HepG2 (cell line): ENCODE data around the gene ZNF512B. TPM values are rescaled to one million over a fixed set of nuclear protein-coding genes. Genes with fewer than 3 reads are reported as not detected.

Experiments used
- ATAC-seq: fragments of 200-7000 bp; cut with Tn5 transposase; 3 replicates; pipeline ENCODE4 v1.9.1; 2020; ENCODE audit warnings: mild to moderate bottlenecking, moderate library complexity
- BruUV-seq: library from RNA; stranded (reverse); fragments of 400-500 nt; replicated peaks from 2 replicates; lab custom pipeline; 2021; lab: Mats Ljungman, UMichigan
- CTCF ChIA-PET: fragments of 300-600 bp; formaldehyde crosslinking; extraction: SDS; loops from one replicate; lab custom pipeline; 2021; ENCODE audit warnings: low total read pairs, inconsistent platforms, low intra/inter-chr PET ratio; lab: Yijun Ruan, JAX
- POLR2A ChIA-PET: fragments of 350-600 bp; sonication (Branson Sonifier 250); formaldehyde crosslinking; loops from one replicate; lab custom pipeline; 2020; ENCODE audit warnings: antibody characterized with exemption, inconsistent platforms; lab: Yijun Ruan, JAX
- DNase-seq: peaks from one replicate; pipeline ENCODE4 v3.0.0-alpha.2; 2015; ENCODE audit warnings: low spot score
- FAIRE-seq: peaks from 3 replicates; lab custom pipeline; 2011; peaks lifted over from hg19 to GRCh38; lab: Jason Lieb, UNC
- H2AFZ ChIP-seq: one replicate; pipeline ENCODE4 v1.6.1; 2011; ENCODE audit warnings: low read length, inconsistent platforms
- H3K27ac ChIP-seq: fragments of 300-600 bp; 3 replicates; pipeline ENCODE4 v1.8.0; 2011; ENCODE audit warnings: mixed run types, mild to moderate bottlenecking, mixed read lengths, low read length, inconsistent platforms; ENCODE audit not compliant: insufficient read depth; ENCODE audit errors: extremely low read length
- H3K27me3 ChIP-seq, 2 experiments: fragments of 200-600 bp in 1 of 2; 2 replicates in 1 of 2; 3 replicates in 1 of 2; pipeline versions ENCODE4 v1.6.0 to v1.8.0; 2011; ENCODE audit warnings: low read length in 2 of 2, mild to moderate bottlenecking in 2 of 2, moderate library complexity in 2 of 2, inconsistent platforms in 1 of 2; ENCODE audit not compliant: insufficient read depth in 2 of 2, control insufficient read depth in 1 of 2
- H3K36me3 ChIP-seq, 2 experiments: fragments of 200-600 bp in 1 of 2; replicated peaks in 1 of 2; 2 replicates in 1 of 2; 3 replicates in 1 of 2; pipeline versions ENCODE4 v1.5.1 to v1.8.0; 2011; ENCODE audit warnings: low read length in 2 of 2, inconsistent platforms in 1 of 2; ENCODE audit not compliant: insufficient read depth in 2 of 2, control insufficient read depth in 1 of 2
- H3K4me1 ChIP-seq: 2 replicates; pipeline ENCODE4 v1.5.1; 2012; ENCODE audit warnings: low read length, inconsistent platforms; ENCODE audit not compliant: insufficient read depth
- H3K4me2 ChIP-seq: 2 replicates; pipeline ENCODE4 v1.6.0; 2011; ENCODE audit warnings: low read depth, low read length, inconsistent platforms
- H3K4me3 ChIP-seq, 3 experiments: fragments of 200-600 bp in 1 of 3; sonication (generic), shearing (Covaris generic) in 1 of 3; replicated peaks in 1 of 3; 2 replicates each; pipeline ENCODE4 v1.5.1; 2011 to 2016; ENCODE audit warnings: low read length in 3 of 3, inconsistent platforms in 2 of 3, low read depth in 2 of 3, mild to moderate bottlenecking in 2 of 3, control low read depth in 1 of 3, mixed read lengths in 1 of 3; ENCODE audit not compliant: insufficient read depth in 1 of 3
- H3K79me2 ChIP-seq: one replicate; pipeline ENCODE4 v1.6.1; 2011; ENCODE audit warnings: low read length, inconsistent platforms; ENCODE audit not compliant: insufficient read depth
- H3K9ac ChIP-seq: 2 replicates; pipeline ENCODE4 v1.6.0; 2011; ENCODE audit warnings: mild to moderate bottlenecking, low read depth, low read length, inconsistent platforms; ENCODE audit not compliant: insufficient read depth
- H3K9me3 ChIP-seq: 2 replicates; pipeline ENCODE4 v1.5.1; 2012; ENCODE audit warnings: mild to moderate bottlenecking, low read length
- H4K20me1 ChIP-seq: 2 replicates; pipeline ENCODE4 v1.6.0; 2011; ENCODE audit warnings: inconsistent platforms, mild to moderate bottlenecking, low read length, moderate library complexity; ENCODE audit not compliant: insufficient read depth
- DMTF1 ChIP-seq: sonication (generic); formaldehyde crosslinking; IDR thresholded peaks from 2 replicates; pipeline ENCODE4 v1.4.0; 2020; ENCODE audit warnings: mild to moderate bottlenecking, missing genetic modification reagents
- FOSL2 ChIP-seq: sonication (generic); formaldehyde crosslinking; IDR thresholded peaks from 2 replicates; pipeline ENCODE4 v1.4.0; 2020; ENCODE audit warnings: missing genetic modification reagents
- FOXA1 ChIP-seq, 2 experiments: fragments of 450-650 bp in 1 of 2; sonication (generic) in 1 of 2; formaldehyde crosslinking in 1 of 2; IDR thresholded peaks; 2 replicates each; pipeline versions ENCODE4 v1.4.0 to v1.6.1; 2016 to 2020; ENCODE audit warnings: missing genetic modification reagents in 1 of 2
- FOXK2 ChIP-seq: fragments of 450-650 bp; IDR thresholded peaks from 2 replicates; pipeline ENCODE4 v1.6.1; 2016
- MEIS1 ChIP-seq: sonication (generic); formaldehyde crosslinking; IDR thresholded peaks from 2 replicates; pipeline ENCODE4 v1.9.0; 2021; ENCODE audit warnings: mild to moderate bottlenecking, missing genetic modification reagents, moderate library complexity, borderline replicate concordance
- NRL ChIP-seq: sonication (generic); formaldehyde crosslinking; IDR thresholded peaks from 2 replicates; pipeline ENCODE4 v1.5.0; 2020; ENCODE audit warnings: missing genetic modification reagents, mild to moderate bottlenecking, moderate library complexity, borderline replicate concordance
- POLR2A ChIP-seq, 2 experiments: IDR thresholded peaks; 2 replicates each; pipeline ENCODE4 v1.6.1; 2011; ENCODE audit warnings: low read depth in 2 of 2, low read length in 2 of 2, mild to moderate bottlenecking in 1 of 2, moderate library complexity in 1 of 2; ENCODE audit not compliant: insufficient read depth in 1 of 2
- RNF2 ChIP-seq: fragments of 450-650 bp; conservative IDR thresholded peaks from 2 replicates; pipeline ENCODE4 v1.6.1; 2016; ENCODE audit warnings: low read depth
- RXRB ChIP-seq: IDR thresholded peaks from 2 replicates; pipeline ENCODE4 v1.6.1; 2016; ENCODE audit warnings: borderline replicate concordance, missing genetic modification reagents, missing compliant biosample characterization
- SAP130 ChIP-seq: IDR thresholded peaks from 2 replicates; pipeline ENCODE4 v1.6.1; 2016; ENCODE audit warnings: low read depth
- STAG1 ChIP-seq: sonication (generic); formaldehyde crosslinking; IDR thresholded peaks from 2 replicates; pipeline ENCODE4 v1.4.0; 2020; ENCODE audit warnings: missing genetic modification reagents
- TBL1XR1 ChIP-seq: fragments of 150-350 bp; IDR thresholded peaks from 2 replicates; pipeline ENCODE4 v1.6.1; 2014; ENCODE audit warnings: borderline replicate concordance, low read length; ENCODE audit not compliant: partially characterized antibody
- TBX3 ChIP-seq: fragments of 450-650 bp; IDR thresholded peaks from 2 replicates; pipeline ENCODE4 v1.6.1; 2017; ENCODE audit warnings: antibody characterized with exemption, mild to moderate bottlenecking, inconsistent platforms, borderline replicate concordance
- ZNF430 ChIP-seq: sonication (generic); formaldehyde crosslinking; IDR thresholded peaks from 2 replicates; pipeline ENCODE4 v1.9.0; 2021; ENCODE audit warnings: mild to moderate bottlenecking, missing genetic modification reagents
- ZNF746 ChIP-seq: sonication (generic); formaldehyde crosslinking; IDR thresholded peaks from 2 replicates; pipeline ENCODE4 v1.8.0; 2022; ENCODE audit warnings: mild to moderate bottlenecking, missing genetic modification reagents
- ZNF784 ChIP-seq: sonication (generic); formaldehyde crosslinking; IDR thresholded peaks from 2 replicates; pipeline ENCODE4 v1.5.1; 2020; ENCODE audit warnings: missing genetic modification reagents, mild to moderate bottlenecking, borderline replicate concordance
- WGBS: methylation state at CpG from one replicate; pipeline ENCODE4 v1.1.6; 2017; ENCODE audit warnings: low lambda C conversion rate; 5-methylcytosine and 5-hydroxymethylcytosine counted together
- in situ Hi-C: cut with HindIII; loops from 2 replicates; pipeline ENCODE4 v1.10.0; 2017; ENCODE audit warnings: low pct_unique_long_range_greater_than_20kb; ENCODE audit not compliant: extremely low pct_ligation_motif_present
- intact Hi-C: fragments of 100-400 bp; cut with micrococcal nuclease; formaldehyde crosslinking; loops from one replicate; pipeline ENCODE4 v1.10.0; 2022; ENCODE audit not compliant: unreplicated experiment
- polyA plus RNA-seq, 8 experiments: library from polyadenylated mRNA; depleted of rRNA in 3 of 8; stranded (reverse) in 7 of 8; unstranded in 1 of 8; fragments of >200 nt; fragmentation: Illumina TruSeq in 4 of 8; extraction: Trizol in 4 of 8; gene quantifications; 2 replicates each; pipeline versions ENCODE4 v1.2.1 to v1.2.3, GENCODE V29; 2011 to 2016; ENCODE audit warnings: low read depth in 4 of 8, missing spikeins in 1 of 8, mixed read lengths in 1 of 8; ENCODE audit not compliant: insufficient read depth in 1 of 8
- total RNA-seq, 5 experiments: library from RNA; depleted of rRNA; stranded (reverse); fragments of >200 nt; fragmentation: Illumina TruSeq; extraction: Trizol; gene quantifications; 2 replicates each; pipeline ENCODE4 v1.2.3, GENCODE V29; 2016; ENCODE audit warnings: low read depth in 1 of 5
- TF ChIP-seq, protein P1 (sequence below): sonication (generic); formaldehyde crosslinking; IDR thresholded peaks from 2 replicates; pipeline ENCODE4 v1.5.1; 2020; ENCODE audit warnings: mild to moderate bottlenecking, missing genetic modification reagents, moderate library complexity

ZNF512B gene
- total and polyA plus RNA-seq, 2 of the 13 experiments (the other 11 are each of a cell fraction or from before 2014, with no cell fraction given): 11.5 to 30.6 TPM

DNA sequence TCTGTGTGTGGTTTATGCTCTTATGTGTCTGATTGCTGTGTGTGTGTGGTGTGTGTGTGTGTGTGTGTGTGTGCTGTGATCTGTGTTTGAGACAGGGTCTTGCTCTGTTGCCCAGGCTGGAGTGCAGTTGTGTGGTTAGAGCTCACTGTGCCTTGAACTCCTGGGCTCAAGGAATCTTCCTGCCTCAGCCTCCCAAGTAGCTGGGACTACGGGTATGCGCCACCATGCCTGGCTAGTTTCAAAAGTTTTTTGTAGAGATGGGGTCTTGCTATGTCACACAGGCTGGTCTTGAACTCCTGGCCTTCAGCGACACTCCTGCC lies 3.4 kb upstream of the ZNF512B start (continued):
- TF ChIP-seq ZNF784 (CRISPR knock-in tag) (no peak), FOXA1 (IDR thresholded peaks at IDR 0.05) (0 out of 2 replicates have a peak, but pooled peaks have one; percentile 54), FOXA1 (CRISPR knock-in tag; IDR thresholded peaks at IDR 0.05) (no peak), STAG1 (CRISPR knock-in tag) (no peak), ZNF430 (CRISPR knock-in tag) (no peak)

GRCh38 chr20:63972312-63973159 lies 2.8 kb upstream of the ZNF512B start:
- H3K36me3 ChIP-seq: peaks cover 4% of the 10 kb centered on the region in 2 experiments; a peak in 4 of 5 replicates
- H3K79me2 ChIP-seq: peaks cover 13% of the 10 kb centered on the region
- ChIA-PET CTCF (interaction anchor here (1.5 to 2.4 kb wide), 3 partner anchors 21 to 435 kb away, joined by 4 to 7 read pairs (median 4); no protein-coding TSS in a partner anchor), POLR2A (interaction anchor here (1.2 to 3.6 kb wide), 5 partner anchors 8 to 435 kb away, joined by 3 to 36 read pairs (median 10); partner anchors contain the start of genes PRPF6, PTK6 and UCKL1)
- in situ Hi-C loops (no loop called here), intact Hi-C loops (loop anchor here (5.0 kb wide), 1 partner anchor 435 kb away; the partner anchor contains the start of gene PTK6)
- peak overlapping the region; percentile 37 for H3K27ac ChIP-seq
- ATAC-seq (peak; percentile 16), DNase-seq (peak; percentile 69), FAIRE-seq (peak; percentile 75)
- peak overlapping the region; percentile 91 for H3K4me2 ChIP-seq
- H4K20me1 ChIP-seq: no peaks in the 10 kb centered on the region; the same call in 1 of the 2 replicates
- H3K9ac ChIP-seq: peak overlapping the region; percentile 48; the same call in 1 of the 2 replicates
- H3K4me1 ChIP-seq: peaks cover 52% of the 10 kb centered on the region
- no peaks in the 10 kb centered on the region for H3K9me3 ChIP-seq
- H2AFZ ChIP-seq: no peak overlapping the region
- 35% methylated on average over 16 of the region's 18 CpGs for WGBS
- peak overlapping the region in 2 of 3 experiments; percentile 34 to 64; a peak in 3 of 6 replicates for H3K4me3 ChIP-seq
- H3K27me3 ChIP-seq: no peaks in the 10 kb centered on the region
- BruUV-seq: no TSS peak
- 0 out of 2 replicates have a peak, but pooled peaks have one; percentile 28 for TF ChIP-seq ZNF746
- TF ChIP-seq TBX3: 0 out of 2 replicates have a peak, but pooled peaks have one; percentile 43
- TF ChIP-seq RNF2: no peak
- peak; percentile 83; the same call in 1 of the 2 replicates for TF ChIP-seq NRL (CRISPR knock-in tag)
- TF ChIP-seq RXRB: peak; percentile 61; the same call in 1 of the 2 replicates
- TF ChIP-seq, protein P1, sequence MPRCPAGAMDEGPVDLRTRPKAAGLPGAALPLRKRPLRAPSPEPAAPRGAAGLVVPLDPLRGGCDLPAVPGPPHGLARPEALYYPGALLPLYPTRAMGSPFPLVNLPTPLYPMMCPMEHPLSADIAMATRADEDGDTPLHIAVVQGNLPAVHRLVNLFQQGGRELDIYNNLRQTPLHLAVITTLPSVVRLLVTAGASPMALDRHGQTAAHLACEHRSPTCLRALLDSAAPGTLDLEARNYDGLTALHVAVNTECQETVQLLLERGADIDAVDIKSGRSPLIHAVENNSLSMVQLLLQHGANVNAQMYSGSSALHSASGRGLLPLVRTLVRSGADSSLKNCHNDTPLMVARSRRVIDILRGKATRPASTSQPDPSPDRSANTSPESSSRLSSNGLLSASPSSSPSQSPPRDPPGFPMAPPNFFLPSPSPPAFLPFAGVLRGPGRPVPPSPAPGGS (CRISPR knock-in tag): 0 out of 2 replicates have a peak, but pooled peaks have one; percentile 34
- TF ChIP-seq STAG1 (CRISPR knock-in tag): no peak
- TF ChIP-seq DMTF1 (CRISPR knock-in tag): peak; percentile 72; the same call in 1 of the 2 replicates
- TF ChIP-seq SAP130 (CRISPR knock-in tag): peak; percentile 88
- no peak for TF ChIP-seq POLR2A (IDR thresholded peaks at IDR 0.05; ENCODE audit: insufficient read depth in 1 of 2, low read depth in 2 of 2, low read length in 2 of 2)
- TF ChIP-seq TBL1XR1: no peak
- peak; percentile 68 for TF ChIP-seq FOSL2 (CRISPR knock-in tag)
- TF ChIP-seq MEIS1: no peak
- TF ChIP-seq FOXK2: peak; percentile 13; the same call in 1 of the 2 replicates
